ENCODE measurements around the gene TDRD12.

TDRD12 gene

DNA sequence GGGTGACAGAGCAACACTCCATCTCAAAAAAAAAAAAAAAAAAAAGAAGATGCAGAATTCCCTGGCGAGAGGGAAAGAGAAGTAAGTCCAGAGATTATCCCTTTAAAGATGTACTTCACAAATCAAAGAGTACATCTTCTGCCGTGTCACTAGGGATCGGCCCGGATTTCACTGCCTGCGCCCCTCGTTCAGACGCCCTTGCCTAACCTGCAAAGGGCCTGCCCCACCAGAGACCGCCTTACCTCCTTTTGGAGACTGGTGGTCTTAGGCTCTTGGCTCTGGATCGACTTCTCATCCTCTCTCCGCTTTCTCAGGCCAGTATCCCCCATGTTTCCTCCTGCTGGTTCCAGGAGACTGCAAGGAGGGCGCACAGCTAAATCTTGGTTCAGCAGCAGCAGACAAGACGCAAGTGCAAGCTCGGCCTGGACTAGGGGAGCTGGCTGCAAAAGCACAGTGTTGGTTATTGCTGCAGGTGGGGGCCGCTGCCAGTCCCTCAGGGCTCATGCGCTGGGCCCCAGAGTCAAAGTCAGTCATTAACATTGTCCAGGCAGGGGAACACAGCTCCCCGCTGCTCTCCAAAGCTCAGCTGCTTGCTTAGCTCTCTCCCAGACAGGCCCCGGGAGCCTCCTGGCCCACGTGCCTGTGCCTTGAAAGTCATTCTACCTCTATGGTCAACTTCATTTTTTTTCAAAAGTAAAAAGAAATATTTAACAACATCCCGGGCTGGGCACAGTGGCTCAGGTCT lies 148.8 kb downstream of the TDRD12 start:
- no peak for DNase-seq (ENCODE audit: low read depth)

DNA sequence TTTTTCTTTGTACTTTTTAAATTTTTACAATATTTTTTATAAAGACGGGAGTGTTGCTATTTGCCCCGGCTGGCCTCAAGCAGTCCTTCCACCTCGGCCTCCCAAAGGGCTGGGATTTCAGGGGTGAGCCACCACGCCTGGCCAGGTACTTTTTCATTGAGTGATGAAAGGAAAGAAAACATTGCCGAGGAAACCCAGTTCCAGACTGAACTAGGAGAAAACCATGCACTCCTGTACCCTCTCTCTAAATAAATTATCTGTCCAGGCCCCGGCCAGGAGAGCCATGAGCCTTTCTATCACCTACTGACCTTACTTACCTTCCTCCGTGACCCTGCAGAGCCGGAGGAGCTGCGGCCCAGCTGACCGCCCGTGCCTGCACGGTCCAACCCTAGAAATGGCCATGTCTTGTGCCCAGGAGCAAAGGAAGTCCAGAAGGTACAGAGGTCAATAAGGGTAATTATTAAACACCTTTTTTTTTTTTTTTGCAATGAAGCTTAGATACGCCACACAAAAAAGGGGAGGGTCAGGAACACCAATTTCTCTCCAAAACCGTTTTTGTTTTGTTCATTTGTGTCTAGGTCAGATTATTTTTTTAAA lies 149.9 kb downstream of the TDRD12 start, which contains the start of gene SLC7A9:
Gene SLC7A9 (minus strand): TSS at position 399 of the 597 bp plus-strand sequence. CDS start 1,233 bp downstream, outside the sequence.
- no peak for DNase-seq (ENCODE audit: low read depth)

DNA sequence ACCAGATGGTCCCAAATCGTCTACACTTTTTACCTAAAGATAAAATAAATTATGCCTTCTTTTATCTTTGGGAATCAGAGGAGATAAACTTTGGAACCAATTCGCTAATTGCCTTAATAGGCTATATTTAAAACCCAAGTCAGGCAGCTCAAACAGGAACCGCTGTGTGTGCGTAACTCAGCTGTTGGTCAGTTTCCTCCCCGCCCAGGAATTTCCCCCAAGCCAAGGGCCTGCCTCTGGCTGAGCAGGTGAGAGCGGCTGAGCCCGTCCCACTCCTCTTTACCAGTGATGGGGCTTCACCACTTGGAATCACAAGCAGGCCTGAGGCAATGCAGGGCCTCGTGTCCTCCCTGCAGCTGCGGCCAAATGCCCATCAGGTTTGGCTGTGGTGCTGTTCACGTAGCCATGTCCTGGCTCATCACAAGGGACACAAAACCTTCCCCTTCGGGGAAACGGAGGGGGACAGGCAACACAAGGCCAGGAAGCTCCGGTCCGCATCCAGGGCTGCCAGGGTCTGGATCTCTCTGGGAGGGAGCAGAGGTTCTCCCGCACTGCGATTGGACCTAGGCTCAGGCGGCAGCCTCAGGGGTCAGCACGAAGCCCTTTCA lies 150.5 kb downstream of the TDRD12 start:
- no peak for DNase-seq (ENCODE audit: low read depth)

DNA sequence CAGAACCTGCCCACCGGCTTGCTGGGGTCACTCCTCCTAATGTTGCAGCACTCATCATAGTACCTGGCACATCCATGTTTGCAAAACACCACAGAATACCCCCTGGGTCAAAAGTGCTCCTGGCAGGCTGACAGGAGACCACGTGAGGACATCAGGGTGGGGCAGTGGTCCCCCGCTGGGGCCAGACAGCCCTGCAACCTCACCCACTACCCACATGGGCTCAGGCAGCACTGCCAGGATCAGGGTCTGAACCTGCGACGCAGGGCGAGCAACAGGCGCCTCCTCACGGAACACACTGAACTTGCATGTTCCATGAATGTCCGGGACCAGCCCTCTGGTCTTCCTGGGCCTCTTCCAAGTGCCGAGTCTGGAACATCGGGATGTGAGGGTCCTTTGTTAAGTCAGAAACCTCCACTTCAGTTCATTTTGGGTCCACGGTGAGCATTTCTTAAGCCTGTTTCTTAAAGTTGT lies 151.4 kb downstream of the TDRD12 start:
- DNase-seq (ENCODE audit: low read depth), result no peak

DNA sequence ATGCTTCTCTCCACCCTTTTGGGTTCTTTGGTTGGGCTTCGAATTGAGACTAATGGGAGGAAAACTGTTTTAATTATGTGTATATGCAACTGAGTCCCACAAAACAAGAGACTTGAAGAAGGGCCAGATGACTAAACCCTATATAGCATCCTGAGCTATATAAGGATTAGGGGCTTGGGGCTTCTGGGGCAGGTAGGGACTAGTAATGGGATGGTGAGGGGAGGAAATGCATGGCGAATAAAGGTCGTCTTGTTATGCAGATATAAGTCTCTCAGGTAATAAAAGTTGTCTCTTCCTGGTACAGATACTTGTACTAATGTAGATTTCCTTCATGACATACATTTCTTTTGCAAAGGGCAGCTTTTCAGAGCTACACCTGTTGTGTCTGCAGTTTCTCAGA lies 152.8 kb downstream of the TDRD12 start:
- DNase-seq (ENCODE audit: low read depth), result no peak

DNA sequence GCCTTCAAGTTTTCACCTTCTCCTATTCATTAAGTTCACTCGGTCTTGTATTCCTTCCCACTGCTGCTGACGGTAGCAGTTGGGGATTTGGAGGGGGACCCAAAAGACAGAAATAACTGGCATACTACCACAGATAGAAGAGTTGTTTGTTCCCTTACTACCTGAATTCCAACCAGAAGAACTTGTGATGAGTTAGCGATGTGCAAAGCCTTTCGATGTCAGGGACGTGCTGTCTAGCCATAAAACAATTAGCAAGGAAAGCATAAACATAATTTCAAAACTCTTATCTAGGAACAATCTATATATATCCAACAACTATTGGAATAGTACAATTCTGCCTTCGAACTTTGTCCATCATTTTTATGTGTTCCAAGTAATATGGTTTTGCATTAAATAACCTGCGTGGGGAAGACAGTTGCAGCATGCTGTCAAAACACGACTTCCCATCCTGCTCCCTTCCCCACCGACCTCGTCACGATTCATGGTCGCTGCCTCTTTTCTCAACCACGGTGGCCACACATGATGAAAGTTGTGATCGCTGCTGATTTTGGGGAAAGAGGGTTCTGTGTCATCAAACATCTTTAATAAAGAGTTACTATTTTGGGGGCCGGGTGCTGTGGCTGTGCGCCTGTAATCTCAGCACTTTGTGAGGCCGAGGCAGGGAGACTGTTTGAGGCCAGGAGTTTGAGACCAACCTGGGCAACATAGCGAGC lies 153.8 kb downstream of the TDRD12 start:
- no peak for DNase-seq (ENCODE audit: low read depth)

DNA sequence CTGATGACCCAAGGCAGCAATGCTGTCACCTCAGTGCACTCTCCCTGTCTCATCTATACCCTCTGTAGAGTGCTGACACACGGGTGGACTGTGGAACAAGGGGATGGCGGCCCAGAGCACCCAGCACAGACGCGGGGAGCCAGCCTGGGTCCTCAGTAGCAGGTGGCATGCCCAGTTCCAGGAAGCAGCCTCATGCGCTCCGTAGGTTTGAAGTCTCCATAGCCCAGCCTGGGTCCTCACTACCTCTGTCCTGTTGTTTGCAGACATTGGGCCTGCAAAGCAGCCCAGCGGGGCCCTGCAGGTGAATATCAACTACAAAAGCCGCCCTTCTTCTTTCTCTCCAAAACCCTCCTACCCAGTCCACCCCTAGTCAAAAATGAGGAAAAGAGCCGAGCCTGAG lies 155.0 kb downstream of the TDRD12 start:
- DNase-seq (ENCODE audit: low read depth), result no peak

DNA sequence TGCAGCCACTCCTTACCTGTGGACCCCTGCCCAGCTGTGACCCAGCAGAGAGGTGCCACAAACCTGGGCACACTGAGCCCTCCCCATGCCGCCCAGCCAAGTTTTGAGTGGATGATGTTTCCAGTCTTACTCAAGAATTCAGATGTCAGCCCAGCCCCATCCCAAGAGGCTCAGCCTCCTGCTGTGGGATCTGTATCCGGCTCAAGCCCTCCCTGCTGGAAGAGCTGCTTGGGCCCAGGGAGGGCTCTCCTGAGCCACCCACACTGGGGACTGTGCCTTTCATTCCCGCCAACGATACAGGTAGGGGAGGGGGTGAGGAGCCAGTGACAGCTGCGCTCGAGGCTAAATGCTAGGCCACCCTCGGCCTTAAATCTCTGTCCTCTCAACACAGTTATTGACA lies 155.9 kb downstream of the TDRD12 start:
- DNase-seq (ENCODE audit: low read depth), result no peak

DNA sequence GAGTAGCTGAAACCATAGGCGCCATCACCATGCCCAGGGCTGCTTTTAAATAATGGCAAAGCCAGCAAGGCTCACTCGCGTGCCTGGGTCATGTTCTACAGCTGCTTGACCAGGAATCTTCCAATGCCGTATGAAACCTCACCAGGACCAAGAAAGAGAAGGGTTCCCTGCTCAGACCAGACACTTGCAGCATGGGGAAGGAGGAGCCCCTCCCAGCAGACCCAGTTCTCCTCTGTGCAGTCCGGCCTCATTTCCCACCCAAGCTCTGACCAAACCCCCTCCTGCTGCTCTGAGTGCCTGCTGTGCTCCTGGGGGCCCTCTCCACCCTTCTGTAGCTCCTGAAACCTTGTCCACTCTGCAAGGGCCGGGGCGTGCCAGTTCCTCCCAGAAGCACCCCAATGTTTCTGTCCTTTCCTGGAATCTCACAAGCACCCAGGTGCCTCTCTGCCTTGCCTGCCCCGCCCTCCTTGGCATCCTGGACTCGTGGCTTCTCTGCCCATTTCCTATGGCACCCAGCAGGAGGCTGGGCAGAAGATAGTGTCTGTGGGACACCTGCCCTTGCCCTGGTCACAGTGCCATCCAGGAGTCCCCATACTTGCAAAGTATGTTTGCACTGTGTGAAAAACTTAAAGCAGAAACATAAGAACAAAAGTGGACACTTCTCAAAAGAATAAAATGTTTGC lies 156.8 kb downstream of the TDRD12 start:
- no peak for DNase-seq (ENCODE audit: low read depth)

DNA sequence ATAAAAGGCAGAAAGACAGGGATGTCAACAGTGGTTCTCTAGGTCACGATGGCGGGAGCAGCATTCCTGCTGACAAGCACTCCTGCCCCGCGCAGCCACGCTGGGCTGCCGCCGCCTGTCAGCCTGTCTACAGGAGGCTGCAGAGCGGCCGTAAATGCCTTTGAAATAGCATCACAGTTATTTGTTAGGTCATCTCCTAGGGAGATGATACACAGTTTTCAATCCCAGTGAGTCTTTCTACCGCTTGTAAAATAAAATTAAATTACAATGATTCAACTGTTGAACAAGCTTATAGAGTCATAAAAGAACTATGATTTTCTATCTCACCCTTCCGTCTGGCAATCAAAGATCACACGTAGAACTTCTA lies 157.3 kb downstream of the TDRD12 start:
- DNase-seq (ENCODE audit: low read depth), result no peak

Measured in activated T-helper 1 cell treated with Interleukin-2 at 50 U/mL for 16 hours (primary cell).